ENCODE results near the gene CTU1.

CTU1 gene

GRCh38 chr19:51055866-51056265 is 52.3 kb downstream of the CTU1 start:
- no peaks in the 10 kb centered on the region for H3K9me3 ChIP-seq (ENCODE audit: control insufficient read depth, insufficient read depth, low read depth, low read length)
- no peaks in the 10 kb centered on the region for H3K4me1 ChIP-seq (ENCODE audit: control insufficient read depth, insufficient read depth, low read length)
- POLR2A ChIA-PET, result no interaction called here
- H3K27ac ChIP-seq (ENCODE audit: extremely low read depth, low read depth, low read length), result no peak overlapping the region
- CTCF ChIA-PET, result interaction anchor here (0.5 kb wide), 1 partner anchor 103 kb away, joined by 3 read pairs; no protein-coding TSS in a partner anchor
- TF ChIP-seq, protein P1, sequence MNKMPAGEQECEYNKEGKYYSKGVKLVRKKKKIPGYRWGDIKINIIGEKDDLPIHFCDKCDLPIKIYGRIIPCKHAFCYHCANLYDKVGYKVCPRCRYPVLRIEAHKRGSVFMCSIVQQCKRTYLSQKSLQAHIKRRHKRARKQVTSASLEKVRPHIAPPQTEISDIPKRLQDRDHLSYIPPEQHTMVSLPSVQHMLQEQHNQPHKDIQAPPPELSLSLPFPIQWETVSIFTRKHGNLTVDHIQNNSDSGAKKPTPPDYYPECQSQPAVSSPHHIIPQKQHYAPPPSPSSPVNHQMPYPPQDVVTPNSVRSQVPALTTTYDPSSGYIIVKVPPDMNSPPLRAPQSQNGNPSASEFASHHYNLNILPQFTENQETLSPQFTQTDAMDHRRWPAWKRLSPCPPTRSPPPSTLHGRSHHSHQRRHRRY (tag by site-specific recombination; IDR thresholded peaks at IDR 0.05), result no peak
- no peak for TF ChIP-seq ZFP3 (tag by site-specific recombination; IDR thresholded peaks at IDR 0.05; ENCODE audit: low read depth)
- no peak for TF ChIP-seq ZBTB7A (tag by site-specific recombination; IDR thresholded peaks at IDR 0.05; ENCODE audit: low read depth)
- TF ChIP-seq, protein P2, sequence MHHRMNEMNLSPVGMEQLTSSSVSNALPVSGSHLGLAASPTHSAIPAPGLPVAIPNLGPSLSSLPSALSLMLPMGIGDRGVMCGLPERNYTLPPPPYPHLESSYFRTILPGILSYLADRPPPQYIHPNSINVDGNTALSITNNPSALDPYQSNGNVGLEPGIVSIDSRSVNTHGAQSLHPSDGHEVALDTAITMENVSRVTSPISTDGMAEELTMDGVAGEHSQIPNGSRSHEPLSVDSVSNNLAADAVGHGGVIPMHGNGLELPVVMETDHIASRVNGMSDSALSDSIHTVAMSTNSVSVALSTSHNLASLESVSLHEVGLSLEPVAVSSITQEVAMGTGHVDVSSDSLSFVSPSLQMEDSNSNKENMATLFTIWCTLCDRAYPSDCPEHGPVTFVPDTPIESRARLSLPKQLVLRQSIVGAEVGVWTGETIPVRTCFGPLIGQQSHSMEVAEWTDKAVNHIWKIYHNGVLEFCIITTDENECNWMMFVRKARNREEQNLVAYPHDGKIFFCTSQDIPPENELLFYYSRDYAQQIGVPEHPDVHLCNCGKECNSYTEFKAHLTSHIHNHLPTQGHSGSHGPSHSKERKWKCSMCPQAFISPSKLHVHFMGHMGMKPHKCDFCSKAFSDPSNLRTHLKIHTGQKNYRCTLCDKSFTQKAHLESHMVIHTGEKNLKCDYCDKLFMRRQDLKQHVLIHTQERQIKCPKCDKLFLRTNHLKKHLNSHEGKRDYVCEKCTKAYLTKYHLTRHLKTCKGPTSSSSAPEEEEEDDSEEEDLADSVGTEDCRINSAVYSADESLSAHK (tag by site-specific recombination; IDR thresholded peaks at IDR 0.05), result no peak
- no peak for TF ChIP-seq ZNF639 (tag by site-specific recombination; IDR thresholded peaks at IDR 0.05)
- no peak for TF ChIP-seq ZNF324 (tag by site-specific recombination; IDR thresholded peaks at IDR 0.05)
- no peak for TF ChIP-seq ZNF394 (tag by site-specific recombination; IDR thresholded peaks at IDR 0.05; ENCODE audit: borderline replicate concordance)
- TF ChIP-seq ZNF785 (tag by site-specific recombination; IDR thresholded peaks at IDR 0.05), result no peak
- TF ChIP-seq ZNF596 (tag by site-specific recombination; IDR thresholded peaks at IDR 0.05), result no peak
- TF ChIP-seq ZNF132 (tag by site-specific recombination; IDR thresholded peaks at IDR 0.05; ENCODE audit: borderline replicate concordance), result no peak
- no peak overlapping the region for H3K4me3 ChIP-seq (ENCODE audit: low read depth, low read length)
- no peaks in the 10 kb centered on the region for H3K36me3 ChIP-seq (ENCODE audit: control insufficient read depth in 2 of 2, insufficient read depth in 1 of 2, low read length in 2 of 2)
